Caco-2 (cell line): ENCODE results near the gene CMYA5. TPM values are rescaled to one million over a fixed set of nuclear protein-coding genes. Genes with fewer than 3 reads are reported as not detected.

Experiments used
- BruUV-seq: library from RNA; stranded (reverse); fragments of 400-500 nt; replicated peaks from 2 replicates; lab custom pipeline; 2021; lab: Mats Ljungman, UMichigan
- CTCF ChIA-PET: fragments of 300-600 bp; sonication (Branson Sonifier 250); formaldehyde crosslinking; loops from one replicate; lab custom pipeline; 2022; ENCODE audit warnings: antibody characterized with exemption; lab: Charles Lee
- POLR2A ChIA-PET: fragments of 300-600 bp; sonication (Branson Sonifier 250); formaldehyde crosslinking; loops from one replicate; lab custom pipeline; 2022; ENCODE audit warnings: antibody characterized with exemption; lab: Charles Lee
- DNase-seq, 2 experiments: peaks; one replicate each; pipeline versions ENCODE4 v3.0.0 to v3.0.0-alpha.2; 2020 to 2022
- H3K27me3 ChIP-seq: replicated peaks from 2 replicates; pipeline ENCODE4 v1.6.0; 2011; ENCODE audit warnings: low read length; ENCODE audit not compliant: control insufficient read depth, insufficient read depth
- H3K36me3 ChIP-seq: 2 replicates; pipeline ENCODE4 v1.5.1; 2011; ENCODE audit warnings: low read length; ENCODE audit not compliant: control insufficient read depth, insufficient read depth
- H3K4me1 ChIP-seq: fragments of 250-450 bp; sonication (Bioruptor Pico); 2 replicates; pipeline ENCODE4 v1.5.1; 2020; ENCODE audit warnings: mild to moderate bottlenecking
- H3K4me3 ChIP-seq: 2 replicates; pipeline ENCODE4 v1.5.1; 2011; ENCODE audit warnings: low read depth, mild to moderate bottlenecking, control low read depth, low read length
- H3K9me3 ChIP-seq: fragments of 250-450 bp; sonication (Bioruptor Pico); 2 replicates; pipeline ENCODE4 v1.5.1; 2020; ENCODE audit warnings: mild to moderate bottlenecking, moderate library complexity
- H3K27ac Mint-ChIP-seq: one replicate; pipeline ENCODE4 v1.8.0; 2022; ENCODE audit warnings: mixed read lengths; ENCODE audit not compliant: unreplicated experiment
- H3K27me3 Mint-ChIP-seq: one replicate; pipeline ENCODE4 v1.8.0; 2022; ENCODE audit warnings: mixed read lengths; ENCODE audit not compliant: insufficient read depth, unreplicated experiment
- H3K36me3 Mint-ChIP-seq: one replicate; pipeline ENCODE4 v1.8.0; 2022; ENCODE audit warnings: mild to moderate bottlenecking, mixed read lengths; ENCODE audit not compliant: insufficient read depth, unreplicated experiment
- H3K4me1 Mint-ChIP-seq: one replicate; pipeline ENCODE4 v1.8.0; 2022; ENCODE audit warnings: low read depth, mixed read lengths; ENCODE audit not compliant: unreplicated experiment
- H3K4me3 Mint-ChIP-seq: one replicate; pipeline ENCODE4 v1.8.0; 2022; ENCODE audit warnings: mild to moderate bottlenecking, moderate library complexity, mixed read lengths; ENCODE audit not compliant: unreplicated experiment
- H3K9me3 Mint-ChIP-seq: one replicate; pipeline ENCODE4 v1.8.0; 2022; ENCODE audit warnings: mixed read lengths; ENCODE audit not compliant: unreplicated experiment
- intact Hi-C: fragments of 100-400 bp; cut with micrococcal nuclease; formaldehyde crosslinking; loops from one replicate; pipeline ENCODE4 v1.10.0; 2022; ENCODE audit not compliant: unreplicated experiment
- total RNA-seq: library from RNA; stranded (reverse); gene quantifications from 2 replicates; pipeline ENCODE4 v1.2.3, GENCODE V29; 2022
- TF ChIP-seq, protein P1 (sequence below), 2 experiments: fragments of 200-600 bp in 1 of 2; IDR thresholded peaks; 1 replicate in 1 of 2; 2 replicates in 1 of 2; pipeline versions ENCODE4 v1.5.1 to v1.8.0; 2011 to 2022; ENCODE audit warnings: antibody characterized with exemption in 1 of 2, control low read depth in 1 of 2, inconsistent platforms in 1 of 2, low read depth in 1 of 2, low read length in 1 of 2, mild to moderate bottlenecking in 1 of 2, moderate library complexity in 1 of 2; ENCODE audit not compliant: insufficient read depth in 1 of 2, severe bottlenecking in 1 of 2, unreplicated experiment in 1 of 2

CMYA5 gene
- total RNA-seq, 1 experiment from 2014 or later, result 0.39 TPM

DNA sequence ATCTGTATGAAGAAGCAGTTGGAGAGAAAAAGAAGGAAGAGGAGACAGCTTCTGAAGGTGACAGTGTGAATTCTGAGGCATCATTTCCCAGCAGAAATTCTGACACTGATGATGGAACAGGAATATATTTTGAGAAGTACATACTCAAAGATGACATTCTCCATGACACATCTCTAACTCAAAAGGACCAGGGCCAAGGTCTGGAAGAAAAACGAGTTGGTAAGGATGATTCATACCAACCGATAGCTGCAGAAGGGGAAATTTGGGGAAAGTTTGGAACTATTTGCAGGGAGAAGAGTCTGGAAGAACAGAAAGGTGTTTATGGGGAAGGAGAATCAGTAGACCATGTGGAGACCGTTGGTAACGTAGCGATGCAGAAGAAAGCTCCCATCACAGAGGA lies 48.7 kb downstream of the CMYA5 start:
- CTCF ChIA-PET, result no interaction called here
- DNase-seq, result no peak
- no peak overlapping the region for H3K27ac Mint-ChIP-seq
- Histone ChIP-seq H3K4me3 (no peak overlapping the region), H3K9me3 (no peaks in the 10 kb centered on the region), H3K27me3 (no peaks in the 10 kb centered on the region), H3K4me1 (no peaks in the 10 kb centered on the region), H3K36me3 (no peaks in the 10 kb centered on the region)
- no peaks in the 10 kb centered on the region for H3K9me3 Mint-ChIP-seq
- POLR2A ChIA-PET, result no interaction called here
- no peaks in the 10 kb centered on the region for H3K4me1 Mint-ChIP-seq
- TF ChIP-seq, protein P1, sequence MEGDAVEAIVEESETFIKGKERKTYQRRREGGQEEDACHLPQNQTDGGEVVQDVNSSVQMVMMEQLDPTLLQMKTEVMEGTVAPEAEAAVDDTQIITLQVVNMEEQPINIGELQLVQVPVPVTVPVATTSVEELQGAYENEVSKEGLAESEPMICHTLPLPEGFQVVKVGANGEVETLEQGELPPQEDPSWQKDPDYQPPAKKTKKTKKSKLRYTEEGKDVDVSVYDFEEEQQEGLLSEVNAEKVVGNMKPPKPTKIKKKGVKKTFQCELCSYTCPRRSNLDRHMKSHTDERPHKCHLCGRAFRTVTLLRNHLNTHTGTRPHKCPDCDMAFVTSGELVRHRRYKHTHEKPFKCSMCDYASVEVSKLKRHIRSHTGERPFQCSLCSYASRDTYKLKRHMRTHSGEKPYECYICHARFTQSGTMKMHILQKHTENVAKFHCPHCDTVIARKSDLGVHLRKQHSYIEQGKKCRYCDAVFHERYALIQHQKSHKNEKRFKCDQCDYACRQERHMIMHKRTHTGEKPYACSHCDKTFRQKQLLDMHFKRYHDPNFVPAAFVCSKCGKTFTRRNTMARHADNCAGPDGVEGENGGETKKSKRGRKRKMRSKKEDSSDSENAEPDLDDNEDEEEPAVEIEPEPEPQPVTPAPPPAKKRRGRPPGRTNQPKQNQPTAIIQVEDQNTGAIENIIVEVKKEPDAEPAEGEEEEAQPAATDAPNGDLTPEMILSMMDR (IDR thresholded peaks at IDR 0.05; ENCODE audit: insufficient read depth in 1 of 2, low read depth in 1 of 2, low read length in 1 of 2, severe bottlenecking in 1 of 2, unreplicated experiment in 1 of 2), result no peak
- intact Hi-C loops, result no loop called here
- no TSS peak for BruUV-seq
- H3K36me3 Mint-ChIP-seq, result no peaks in the 10 kb centered on the region
- H3K4me3 Mint-ChIP-seq, result no peak overlapping the region
- peaks cover 12% of the 10 kb centered on the region for H3K27me3 Mint-ChIP-seq

DNA sequence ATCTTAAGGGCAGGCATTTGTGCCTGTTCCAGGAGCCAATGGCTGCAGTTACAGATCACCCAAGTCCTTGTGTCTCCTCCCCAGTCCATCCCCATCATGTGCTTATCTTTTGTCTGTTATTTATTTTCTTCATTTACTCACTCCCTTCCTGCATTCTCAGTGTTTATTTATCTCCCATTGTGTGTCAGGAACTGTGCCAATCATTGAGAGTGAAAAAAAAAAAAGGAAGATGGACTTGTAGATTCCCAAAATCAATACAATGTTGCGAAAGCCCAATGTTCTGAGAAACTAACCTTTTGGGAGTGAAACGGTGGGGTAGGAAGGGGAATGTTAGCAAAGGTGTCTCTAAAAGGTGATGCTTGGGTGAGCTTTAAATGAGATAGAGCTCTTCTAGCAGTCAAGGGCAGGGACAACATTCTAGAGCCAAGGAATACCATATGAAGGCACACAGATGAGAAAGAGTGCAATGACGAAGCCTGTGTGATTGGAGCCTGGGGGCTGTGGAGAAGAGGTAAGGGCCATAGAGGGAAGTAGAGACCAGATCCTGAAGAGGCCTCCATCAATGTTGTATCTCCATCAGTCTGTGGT lies 53.0 kb downstream of the CMYA5 start:
- intact Hi-C loops, result no loop called here
- no peaks in the 10 kb centered on the region for H3K36me3 ChIP-seq
- Mint-ChIP-seq H3K4me1 (no peaks in the 10 kb centered on the region), H3K27ac (no peak overlapping the region), H3K4me3 (no peak overlapping the region), H3K36me3 (no peaks in the 10 kb centered on the region), H3K27me3 (peaks cover 13% of the 10 kb centered on the region), H3K9me3 (no peaks in the 10 kb centered on the region)
- no peaks in the 10 kb centered on the region for H3K9me3 ChIP-seq
- no peaks in the 10 kb centered on the region for H3K27me3 ChIP-seq
- no TSS peak for BruUV-seq
- no peak for DNase-seq
- H3K4me1 ChIP-seq, result no peaks in the 10 kb centered on the region
- POLR2A ChIA-PET, result no interaction called here
- H3K4me3 ChIP-seq, result no peak overlapping the region
- TF ChIP-seq, protein P1 (IDR thresholded peaks at IDR 0.05; ENCODE audit: insufficient read depth in 1 of 2, low read depth in 1 of 2, low read length in 1 of 2, severe bottlenecking in 1 of 2, unreplicated experiment in 1 of 2), result no peak
- CTCF ChIA-PET, result interaction anchor here (1.0 kb wide), 1 partner anchor 10 kb away, joined by 4 read pairs; no protein-coding TSS in a partner anchor

DNA sequence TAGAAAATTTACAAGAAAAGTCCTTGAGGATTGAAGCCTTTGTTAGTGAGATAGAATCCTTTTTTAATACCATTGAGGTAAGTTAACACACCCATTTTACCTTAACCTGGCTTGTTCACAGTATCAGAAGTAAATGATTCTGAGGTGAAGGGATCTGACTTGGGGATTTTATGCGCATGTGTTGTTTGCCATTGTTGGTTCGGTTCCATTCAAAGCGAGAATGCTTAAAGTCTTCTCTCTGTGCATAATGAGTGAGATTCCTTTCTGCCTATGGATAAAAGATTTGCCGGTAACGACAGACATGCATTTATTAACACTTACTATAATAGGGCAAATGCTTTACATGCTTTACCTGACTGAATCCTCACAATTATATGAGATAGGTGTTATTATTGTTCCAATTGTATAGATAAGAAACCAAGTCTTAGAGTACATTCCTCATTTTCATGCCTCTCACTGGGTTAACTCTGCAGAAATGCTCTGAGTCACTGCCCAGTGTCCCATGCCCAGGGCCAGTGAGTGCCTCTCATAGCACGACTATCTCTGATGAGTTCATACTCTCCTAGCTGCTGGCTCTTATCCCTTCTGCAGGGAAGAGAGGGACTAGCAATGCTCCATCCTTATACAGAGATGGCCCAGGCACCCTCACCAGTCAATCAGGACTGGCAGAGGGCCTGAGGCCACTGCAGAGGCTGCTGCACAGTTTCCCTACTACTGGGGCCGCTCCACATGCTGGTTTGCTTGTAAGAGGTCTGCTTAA lies 54.4 kb downstream of the CMYA5 start:
- intact Hi-C loops, result no loop called here
- POLR2A ChIA-PET, result no interaction called here
- CTCF ChIA-PET, result no interaction called here

More for the DNA sequence above, 54.4 kb downstream of the CMYA5 start:
- Histone ChIP-seq H3K27me3 (no peaks in the 10 kb centered on the region), H3K36me3 (no peaks in the 10 kb centered on the region), H3K9me3 (no peaks in the 10 kb centered on the region), H3K4me1 (no peaks in the 10 kb centered on the region), H3K4me3 (no peak overlapping the region)
- peaks cover 11% of the 10 kb centered on the region for H3K27me3 Mint-ChIP-seq
- TF ChIP-seq, protein P1 (IDR thresholded peaks at IDR 0.05; ENCODE audit: insufficient read depth in 1 of 2, low read depth in 1 of 2, low read length in 1 of 2, severe bottlenecking in 1 of 2, unreplicated experiment in 1 of 2), result no peak
- no peaks in the 10 kb centered on the region for H3K9me3 Mint-ChIP-seq
- no peak overlapping the region for H3K27ac Mint-ChIP-seq
- H3K4me3 Mint-ChIP-seq, result no peak overlapping the region
- DNase-seq, result no peak
- BruUV-seq, result no TSS peak
- no peaks in the 10 kb centered on the region for H3K4me1 Mint-ChIP-seq
- H3K36me3 Mint-ChIP-seq, result no peaks in the 10 kb centered on the region
